Upper lobe of left lung (tissue), 4 donors: ENCODE data around the gene MAPK8IP1.

ENCODE experiments used
- CTCF ChIP-seq, 6 experiments: fragments of 450-650 bp in 4 of 6; fragments of 200-600 bp in 2 of 6; sonication (generic) in 2 of 6; IDR thresholded peaks; one replicate each; pipeline ENCODE4 v1.5.1; 2016 to 2019; ENCODE audit warnings: antibody characterized with exemption in 6 of 6
- EP300 ChIP-seq, 4 donors: sonication (generic); formaldehyde crosslinking; IDR thresholded peaks; one replicate each; pipeline ENCODE4 v1.5.1; 2017; ENCODE audit warnings: antibody characterized with exemption in 4 of 4, control low read depth in 2 of 4
- POLR2A ChIP-seq, 4 donors: fragments of 450-650 bp; IDR thresholded peaks; one replicate each; pipeline ENCODE4 v1.5.1; 2016 to 2017; ENCODE audit warnings: antibody characterized with exemption in 4 of 4, mild to moderate bottlenecking in 2 of 4
- POLR2AphosphoS5 ChIP-seq, 2 donors: sonication (generic); formaldehyde crosslinking; IDR thresholded peaks; one replicate each; pipeline ENCODE4 v1.5.1; 2017; ENCODE audit warnings: antibody characterized with exemption in 2 of 2

GRCh38 chr11:45932217-45932616 is 46.8 kb downstream of the MAPK8IP1 start:
- TF ChIP-seq EP300 (IDR thresholded peaks at IDR 0.05) (no peak), POLR2A (IDR thresholded peaks at IDR 0.05) (no peak), CTCF (IDR thresholded peaks at IDR 0.05) (no peak), POLR2AphosphoS5 (IDR thresholded peaks at IDR 0.05) (no peak)
